Fibroblast of gingiva (primary cell): ENCODE measurements around the gene P4HTM.

Experiments
- DNase-seq: peaks from one replicate; pipeline ENCODE4 v3.0.0-alpha.2; 2011; ENCODE audit warnings: low read depth

P4HTM gene, protein sequence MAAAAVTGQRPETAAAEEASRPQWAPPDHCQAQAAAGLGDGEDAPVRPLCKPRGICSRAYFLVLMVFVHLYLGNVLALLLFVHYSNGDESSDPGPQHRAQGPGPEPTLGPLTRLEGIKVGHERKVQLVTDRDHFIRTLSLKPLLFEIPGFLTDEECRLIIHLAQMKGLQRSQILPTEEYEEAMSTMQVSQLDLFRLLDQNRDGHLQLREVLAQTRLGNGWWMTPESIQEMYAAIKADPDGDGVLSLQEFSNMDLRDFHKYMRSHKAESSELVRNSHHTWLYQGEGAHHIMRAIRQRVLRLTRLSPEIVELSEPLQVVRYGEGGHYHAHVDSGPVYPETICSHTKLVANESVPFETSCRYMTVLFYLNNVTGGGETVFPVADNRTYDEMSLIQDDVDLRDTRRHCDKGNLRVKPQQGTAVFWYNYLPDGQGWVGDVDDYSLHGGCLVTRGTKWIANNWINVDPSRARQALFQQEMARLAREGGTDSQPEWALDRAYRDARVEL

DNA sequence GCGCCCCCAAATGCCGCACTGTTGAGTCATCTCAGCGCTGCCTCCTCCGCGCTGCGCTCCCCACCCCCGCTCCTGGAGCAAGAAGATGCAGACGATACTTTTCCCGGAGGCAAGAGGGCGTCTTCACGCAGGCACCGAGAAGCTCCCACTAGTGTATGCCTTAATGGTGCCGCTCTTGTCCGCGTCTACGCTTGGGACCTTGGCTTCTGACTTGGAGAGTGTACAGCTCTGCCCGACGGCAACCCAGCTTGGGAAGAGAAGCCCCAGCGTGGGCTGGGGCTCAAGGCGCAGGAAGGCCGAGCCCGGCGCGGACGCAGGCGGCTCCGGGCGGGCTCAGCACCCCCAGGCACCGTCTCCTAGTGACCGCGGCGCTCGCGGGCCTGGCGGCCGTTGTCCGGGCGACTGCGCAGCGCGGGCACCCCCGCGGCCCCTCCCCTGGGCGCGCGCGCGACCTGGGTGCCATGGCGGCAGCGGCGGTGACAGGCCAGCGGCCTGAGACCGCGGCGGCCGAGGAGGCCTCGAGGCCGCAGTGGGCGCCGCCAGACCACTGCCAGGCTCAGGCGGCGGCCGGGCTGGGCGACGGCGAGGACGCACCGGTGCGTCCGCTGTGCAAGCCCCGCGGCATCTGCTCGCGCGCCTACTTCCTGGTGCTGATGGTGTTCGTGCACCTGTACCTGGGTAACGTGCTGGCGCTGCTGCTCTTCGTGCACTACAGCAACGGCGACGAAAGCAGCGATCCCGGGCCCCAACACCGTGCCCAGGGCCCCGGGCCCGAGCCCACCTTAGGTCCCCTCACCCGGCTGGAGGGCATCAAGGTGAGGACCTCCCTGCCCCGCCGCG, at the start of gene P4HTM:
Gene P4HTM (plus strand): TSS at position 446 of the 840 bp plus-strand sequence. CDS start 16 bp downstream, at position 462.
- peak; percentile 91 for DNase-seq

DNA sequence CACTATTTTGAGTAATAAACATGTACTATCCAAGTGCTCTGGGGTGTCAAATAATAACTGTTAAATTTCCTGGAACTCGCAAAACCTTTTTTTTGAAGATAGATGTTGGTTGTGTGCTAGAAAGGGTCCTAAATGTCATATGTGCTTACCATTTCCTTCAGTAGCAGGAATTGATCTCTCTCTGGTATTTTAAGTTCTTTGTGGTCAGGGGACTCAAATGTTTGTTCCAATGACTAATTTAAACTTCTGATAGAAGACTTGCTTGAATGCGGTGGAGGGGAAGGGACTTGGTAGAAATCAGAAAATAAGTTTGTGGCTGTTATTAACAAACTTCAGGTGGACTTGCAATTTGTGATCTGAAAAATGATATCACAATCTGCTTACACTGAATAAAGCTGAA, 44.6 kb upstream of the P4HTM start:
- no peak for DNase-seq

DNA sequence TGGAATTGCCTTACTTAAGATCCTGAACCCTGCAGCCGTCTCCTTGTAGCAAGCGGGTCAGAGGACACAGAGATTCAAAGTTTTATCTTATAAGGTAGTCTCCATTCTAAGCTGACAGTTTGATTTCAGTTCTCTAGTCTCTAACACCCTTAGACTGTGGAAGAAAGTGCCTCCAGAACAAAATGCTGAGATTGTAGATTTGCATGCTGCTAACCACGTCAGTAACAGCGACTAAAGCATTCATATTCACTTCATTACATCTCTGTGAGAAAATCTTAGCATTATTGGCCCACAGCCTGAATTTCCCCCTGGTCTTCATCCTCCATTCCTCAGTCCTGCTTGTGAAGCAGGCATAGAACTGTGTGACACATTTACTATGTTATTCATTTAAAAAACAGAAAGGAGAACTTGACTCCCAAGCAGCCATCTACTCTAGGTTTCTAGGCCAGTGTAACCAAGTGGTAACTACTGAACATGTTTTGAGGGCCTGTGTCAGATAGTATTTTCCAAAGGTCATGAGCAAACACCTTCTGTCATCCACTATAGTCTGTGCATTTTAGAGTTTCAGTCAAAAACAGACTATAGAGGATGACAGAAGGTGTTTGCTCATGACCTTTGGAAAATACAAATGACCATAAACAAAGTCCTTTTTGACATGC, 44.0 kb upstream of the P4HTM start:
- no peak for DNase-seq

DNA sequence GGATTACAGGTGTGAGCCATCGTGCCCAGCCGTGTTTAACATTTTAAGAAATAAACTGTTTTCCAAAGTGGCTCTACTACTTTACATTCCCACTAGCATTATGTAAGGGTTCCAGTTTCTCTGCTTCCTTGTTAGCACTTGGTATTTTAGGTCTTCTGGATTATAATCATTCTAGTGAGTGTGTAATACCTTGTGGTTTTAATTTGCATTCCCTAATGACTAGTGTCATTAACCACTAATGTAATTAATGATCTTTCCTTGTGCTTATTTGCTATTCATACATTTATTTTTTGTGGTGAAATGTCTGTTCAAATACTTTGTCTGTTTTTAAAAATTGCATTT, 40.7 kb upstream of the P4HTM start:
- no peak for DNase-seq

DNA sequence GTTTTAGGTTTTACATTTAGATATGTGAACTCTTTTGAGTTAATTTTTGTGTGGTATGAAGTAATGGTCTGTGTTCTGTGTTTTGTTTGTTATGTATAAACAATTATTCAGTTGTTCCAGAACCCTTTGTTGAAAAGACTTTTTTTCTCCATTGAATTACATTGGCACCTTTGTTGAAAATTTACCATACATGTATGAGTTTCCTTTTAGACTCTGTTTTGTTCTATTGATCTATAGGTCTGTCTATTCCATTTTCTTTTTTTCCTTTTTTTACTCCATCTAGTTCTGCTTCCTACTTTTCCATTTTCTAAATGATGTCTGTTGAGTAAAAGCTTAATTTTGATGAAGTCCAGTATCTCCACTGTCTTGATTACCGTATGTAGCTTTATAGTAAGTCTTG, 40.0 kb upstream of the P4HTM start:
- no peak for DNase-seq

DNA sequence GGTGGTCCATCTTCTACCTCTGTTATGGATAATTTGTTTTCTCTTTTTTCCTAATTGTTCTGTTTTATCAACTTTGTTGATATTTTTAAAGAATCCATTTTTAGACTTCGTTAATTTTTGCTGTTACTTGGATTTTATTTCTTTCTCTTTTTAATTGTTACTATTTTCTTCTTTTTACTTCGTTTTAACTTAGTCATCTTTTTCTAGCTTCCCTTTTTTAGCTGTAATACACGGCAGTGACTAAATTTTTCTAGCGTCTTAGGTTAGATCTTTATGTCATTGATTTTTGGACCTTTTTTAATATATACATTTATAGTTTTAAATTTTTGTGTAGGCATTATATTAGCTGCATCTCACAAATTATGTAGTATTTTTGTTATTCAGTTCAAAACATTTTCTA, 38.3 kb upstream of the P4HTM start:
- no peak for DNase-seq

DNA sequence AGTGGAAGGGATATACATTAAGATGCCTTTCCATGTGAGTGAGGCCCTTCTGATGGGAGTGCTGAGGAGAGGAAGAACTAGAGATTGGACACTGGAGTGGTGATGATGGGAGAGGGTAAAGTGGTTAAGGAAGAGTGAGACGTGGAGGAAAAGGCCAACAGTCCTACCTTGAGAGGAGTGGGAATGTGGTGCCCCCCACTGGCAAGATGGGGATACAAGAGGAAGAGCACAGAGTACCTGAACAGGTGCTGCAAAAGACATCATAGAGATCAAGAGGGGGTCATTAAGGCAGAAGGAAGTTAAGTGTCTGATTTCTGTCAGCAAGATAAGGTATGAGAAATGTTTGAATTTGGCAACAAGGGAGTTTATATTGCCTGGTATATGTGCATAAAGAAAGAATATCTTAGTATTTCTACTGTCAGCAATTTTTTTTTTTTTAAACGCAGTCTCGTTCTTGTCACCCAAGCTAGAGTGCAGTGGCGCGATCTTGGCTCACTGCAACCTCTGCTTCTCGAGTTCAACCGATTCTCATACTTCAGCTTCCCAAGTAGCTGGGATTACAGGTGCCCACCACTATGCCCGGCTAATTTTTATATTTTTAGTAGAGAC, 37.4 kb upstream of the P4HTM start:
- DNase-seq, result no peak

DNA sequence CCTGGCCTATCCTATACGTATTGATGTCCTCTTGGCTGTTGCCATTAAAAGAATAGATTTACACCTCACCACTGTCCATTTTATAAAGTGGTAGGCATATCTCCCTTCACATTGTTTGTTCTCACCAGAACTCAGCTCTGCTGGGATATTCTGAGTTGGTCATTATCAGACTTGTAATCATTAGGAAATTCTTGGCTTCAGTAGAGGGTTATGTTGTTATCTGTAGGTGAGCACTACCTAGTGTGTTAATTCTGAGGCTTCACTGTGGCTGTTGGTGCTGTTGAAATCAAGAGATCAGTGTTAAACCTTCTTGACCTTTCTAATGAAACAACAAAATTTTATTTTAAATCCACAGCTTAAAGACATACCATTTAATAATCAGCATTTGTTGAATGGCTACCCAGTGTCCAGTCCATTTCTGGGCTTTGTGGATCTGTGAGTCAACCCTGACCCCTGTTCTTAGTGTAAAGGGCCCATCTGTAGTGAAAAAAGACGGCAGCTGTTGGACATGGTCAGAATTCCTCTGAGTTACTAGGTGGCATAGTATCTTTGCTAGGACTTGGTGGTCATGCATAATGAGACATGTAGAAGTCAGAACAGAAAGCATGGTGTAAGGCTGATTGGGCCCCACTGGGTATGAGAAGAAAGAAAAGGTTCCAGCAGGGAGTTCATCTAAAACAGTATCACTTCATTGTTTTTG, 32.9 kb upstream of the P4HTM start:
- DNase-seq, result no peak

DNA sequence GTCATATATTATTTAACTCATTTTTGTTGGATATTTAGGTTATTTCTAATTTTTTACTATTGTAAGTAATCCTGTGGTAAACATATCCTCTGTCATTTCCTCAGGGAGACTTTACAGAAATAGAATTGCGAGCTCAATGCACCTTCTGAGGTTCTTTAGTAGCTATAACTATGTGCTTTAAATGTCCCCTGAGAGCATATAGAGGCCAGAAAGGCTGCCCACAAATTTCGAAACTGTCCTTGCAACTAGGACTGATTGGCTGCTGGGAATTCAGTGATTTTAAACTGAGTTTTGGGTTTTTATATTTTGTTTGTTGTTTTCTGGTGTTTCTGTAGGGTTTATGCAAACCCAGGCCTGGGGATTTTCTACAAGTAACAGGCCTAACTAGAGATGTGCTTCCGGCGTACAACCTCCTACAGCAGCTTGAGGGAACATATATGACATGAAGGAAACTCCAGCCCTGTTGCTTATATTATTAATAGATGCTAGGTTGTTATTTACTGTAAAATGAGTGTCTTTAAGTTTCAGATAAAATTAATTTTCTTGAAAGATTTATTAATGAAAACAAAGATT, 29.1 kb upstream of the P4HTM start:
- peak; percentile 65 for DNase-seq

DNA sequence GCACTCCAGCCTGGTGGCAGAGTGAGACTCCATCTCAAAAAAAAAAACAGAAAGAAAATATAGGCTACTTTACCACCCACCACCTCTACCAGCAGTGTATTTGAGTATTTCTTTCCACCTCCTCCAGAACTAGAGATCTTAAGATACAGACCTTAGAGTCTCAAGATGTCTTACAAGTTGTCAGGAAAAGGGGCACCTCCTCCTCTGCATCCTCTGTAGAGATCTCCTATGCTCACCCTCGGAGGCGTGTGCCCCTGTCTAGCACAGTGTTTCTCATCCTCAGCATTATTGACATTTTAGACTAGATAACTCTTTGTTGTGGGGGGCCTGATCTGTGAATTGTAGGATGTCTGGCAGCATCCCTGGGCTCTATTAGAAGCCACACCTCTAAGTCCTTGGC, 27.7 kb upstream of the P4HTM start:
- no peak for DNase-seq

DNA sequence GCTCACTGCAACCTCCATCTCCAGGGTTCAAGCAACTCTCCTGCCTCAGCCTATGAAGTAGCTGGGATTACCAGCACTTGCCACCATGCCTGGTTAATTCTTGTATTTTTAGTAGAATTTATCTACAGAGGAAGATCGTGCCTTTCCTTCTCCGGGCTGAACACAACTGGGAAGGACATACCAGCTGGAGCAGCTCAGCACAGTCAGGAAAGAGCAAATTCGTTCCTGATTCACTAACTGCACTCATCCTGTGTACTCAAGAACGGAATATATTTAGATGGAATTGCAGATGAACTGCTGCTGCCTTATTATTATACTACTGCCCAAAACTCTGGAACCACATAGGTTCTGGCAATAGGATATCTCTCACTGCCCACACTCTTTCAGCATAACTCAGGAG, 27.1 kb upstream of the P4HTM start:
- no peak for DNase-seq

DNA sequence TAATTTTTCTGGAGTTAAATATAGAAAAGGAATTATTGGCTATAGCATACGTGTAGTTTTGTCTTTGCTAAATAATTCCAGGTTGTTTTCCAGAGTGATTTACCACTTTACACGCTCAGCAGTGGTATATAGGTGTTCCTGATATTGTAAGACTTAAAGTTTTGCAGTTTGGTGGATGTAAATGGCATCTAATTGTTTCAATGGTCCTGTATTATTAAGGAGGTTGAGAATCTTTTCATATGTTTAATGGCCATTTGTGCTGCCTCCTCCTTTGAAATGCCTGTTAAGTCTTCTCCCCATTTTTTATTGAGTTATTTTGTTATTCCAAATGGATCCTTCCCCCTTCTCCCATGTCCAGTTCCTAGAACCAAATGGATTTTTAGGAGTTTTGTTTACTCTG, 26.4 kb upstream of the P4HTM start:
- no peak for DNase-seq

DNA sequence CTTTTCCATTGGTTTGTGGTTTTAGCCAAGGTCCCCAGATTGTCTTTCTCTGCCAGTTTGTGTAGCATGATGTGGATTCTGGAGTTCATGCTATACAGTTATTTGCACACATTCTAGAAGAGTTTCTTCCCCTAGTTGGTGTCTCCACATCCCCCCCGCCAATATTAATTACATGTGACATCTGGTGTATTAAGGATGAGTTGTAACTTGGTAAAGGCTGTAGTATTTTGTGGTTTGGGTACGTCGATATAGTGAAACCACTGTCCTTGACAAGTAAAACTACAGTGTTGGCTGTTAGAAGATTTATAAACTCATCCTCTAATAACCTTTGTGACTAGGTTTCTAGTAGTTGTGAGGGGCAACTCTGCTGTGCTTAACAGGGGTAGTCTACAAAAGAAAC, 23.7 kb upstream of the P4HTM start:
- DNase-seq, result peak; percentile 38

DNA sequence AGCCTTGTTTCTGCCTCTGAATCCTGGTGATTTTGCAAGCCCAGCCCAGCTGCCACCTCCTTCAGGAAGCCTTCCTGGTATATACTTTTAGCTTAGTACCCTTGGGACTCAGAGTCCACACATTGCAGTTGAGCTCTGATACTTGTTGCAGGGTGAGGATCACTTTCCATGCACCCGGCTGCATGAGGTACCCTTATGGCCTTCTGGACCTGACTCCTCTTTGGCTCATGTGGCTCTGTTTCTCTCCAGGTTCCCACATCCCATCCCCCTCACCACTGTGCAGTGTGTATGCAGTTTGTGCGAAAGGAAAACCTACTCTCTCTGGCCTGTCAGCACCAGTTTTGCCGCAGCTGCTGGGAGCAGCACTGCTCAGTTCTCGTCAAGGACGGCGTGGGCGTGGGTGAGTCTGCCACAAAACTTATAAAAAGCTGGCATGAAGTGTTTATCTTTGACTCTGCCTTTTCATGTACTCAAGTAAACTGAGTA, 23.1 kb upstream of the P4HTM start:
- DNase-seq, result no peak

DNA sequence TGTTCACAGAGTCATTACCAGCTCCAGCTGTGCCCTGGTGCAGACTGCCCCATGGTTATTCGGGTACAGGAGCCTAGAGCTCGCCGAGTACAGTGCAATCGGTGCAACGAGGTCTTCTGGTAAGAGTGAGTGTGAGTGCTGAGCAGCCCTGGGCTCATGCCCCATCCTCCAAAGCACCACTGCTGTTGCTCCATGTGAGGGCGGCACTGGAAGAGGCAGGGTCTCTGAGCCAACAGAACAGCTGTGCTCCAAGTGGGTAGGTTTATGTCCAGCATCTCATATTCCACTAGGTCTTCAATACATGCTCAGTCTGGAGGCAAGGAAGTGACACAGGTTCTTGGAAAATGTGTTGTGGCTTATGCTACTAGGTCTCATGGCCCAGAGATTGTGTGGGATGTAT, 19.5 kb upstream of the P4HTM start:
- no peak for DNase-seq

DNA sequence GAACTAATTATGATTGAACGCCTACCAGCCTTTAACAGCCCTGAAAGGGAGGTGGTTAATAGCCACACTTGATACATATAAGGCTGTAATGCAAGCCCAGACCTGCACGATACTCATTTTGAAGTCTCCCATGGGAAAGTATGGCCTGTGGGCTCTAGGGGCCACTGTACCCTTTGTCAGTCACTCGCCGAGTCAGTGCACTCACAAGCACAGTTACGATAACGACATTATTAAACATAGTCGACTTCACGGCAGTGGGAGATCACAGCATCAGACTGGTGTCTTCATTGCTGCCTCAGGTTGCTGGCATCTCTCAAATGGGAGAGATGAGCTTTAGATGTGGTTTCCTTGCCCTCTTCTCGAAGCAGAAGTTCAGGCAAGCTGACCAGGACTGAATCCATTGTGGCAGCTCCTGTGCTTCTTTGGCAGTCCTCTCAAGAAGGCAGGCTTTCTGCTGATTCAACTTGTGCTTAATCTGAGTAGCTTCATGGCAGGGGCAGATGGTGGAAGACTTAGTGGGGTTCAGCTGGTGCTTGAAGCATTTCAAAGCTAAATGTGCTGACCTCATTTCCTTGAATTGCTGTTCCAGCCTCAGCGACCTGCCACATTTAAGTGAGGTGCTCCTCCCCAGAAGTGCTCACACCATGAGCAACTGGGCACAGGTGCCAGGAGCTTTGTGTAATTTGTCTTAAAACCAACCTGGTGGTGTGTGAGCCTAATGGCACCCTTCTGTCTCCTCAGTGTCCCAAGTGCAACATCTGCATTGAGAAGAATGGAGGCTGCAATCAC, 15.8 kb upstream of the P4HTM start:
- DNase-seq, result no peak

DNA sequence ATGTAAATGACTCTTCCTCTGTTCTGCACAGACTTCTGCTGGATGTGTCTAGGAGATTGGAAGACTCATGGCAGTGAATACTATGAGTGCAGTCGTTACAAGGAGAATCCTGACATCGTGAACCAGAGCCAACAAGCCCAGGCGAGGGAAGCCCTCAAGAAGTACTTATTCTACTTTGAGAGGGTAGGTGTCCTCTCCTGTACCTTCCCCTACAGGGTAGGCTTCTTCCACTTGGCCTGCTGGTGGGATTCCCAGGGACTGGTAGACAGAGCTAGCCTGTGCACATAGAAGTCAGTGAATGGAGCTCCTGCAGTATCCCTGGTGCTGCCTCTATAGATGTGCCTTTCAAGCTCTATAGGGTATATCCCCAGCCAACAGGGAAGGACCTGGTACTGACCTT, 10.6 kb upstream of the P4HTM start:
- DNase-seq, result no peak

DNA sequence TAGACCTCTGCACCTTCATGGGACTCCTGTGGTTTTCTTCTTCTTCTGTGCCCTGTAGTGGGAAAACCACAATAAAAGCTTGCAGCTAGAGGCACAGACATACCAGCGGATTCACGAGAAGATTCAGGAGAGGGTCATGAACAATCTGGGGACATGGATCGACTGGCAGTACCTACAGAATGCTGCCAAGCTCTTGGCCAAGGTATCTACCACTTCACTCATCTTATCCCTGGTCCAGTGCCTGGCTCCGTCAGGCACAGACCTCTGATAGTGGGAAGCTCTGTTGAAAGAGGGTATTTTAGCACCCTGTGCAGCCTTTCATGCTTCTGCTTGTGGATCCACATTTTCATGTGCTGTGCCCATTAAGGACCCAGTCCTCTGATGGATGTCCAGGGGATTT, 9.7 kb upstream of the P4HTM start:
- DNase-seq, result no peak

DNA sequence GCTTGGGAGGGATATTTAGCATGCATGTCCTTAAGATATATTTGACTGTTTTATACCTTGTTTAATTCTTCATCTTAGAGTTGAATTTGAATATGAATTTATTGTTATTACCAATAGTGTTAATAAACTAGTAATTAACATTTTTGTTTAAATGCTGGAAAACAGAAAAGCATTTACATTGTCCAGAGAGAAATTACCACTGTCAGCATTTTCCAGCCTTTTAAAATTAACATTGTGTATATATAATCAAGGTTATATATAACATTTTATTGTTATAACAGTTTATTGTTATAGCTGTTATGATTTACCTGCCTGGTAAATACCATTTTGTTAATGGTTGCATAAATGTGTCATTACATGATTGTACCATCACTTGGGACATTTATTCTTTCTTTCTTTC, 8.0 kb upstream of the P4HTM start:
- no peak for DNase-seq

DNA sequence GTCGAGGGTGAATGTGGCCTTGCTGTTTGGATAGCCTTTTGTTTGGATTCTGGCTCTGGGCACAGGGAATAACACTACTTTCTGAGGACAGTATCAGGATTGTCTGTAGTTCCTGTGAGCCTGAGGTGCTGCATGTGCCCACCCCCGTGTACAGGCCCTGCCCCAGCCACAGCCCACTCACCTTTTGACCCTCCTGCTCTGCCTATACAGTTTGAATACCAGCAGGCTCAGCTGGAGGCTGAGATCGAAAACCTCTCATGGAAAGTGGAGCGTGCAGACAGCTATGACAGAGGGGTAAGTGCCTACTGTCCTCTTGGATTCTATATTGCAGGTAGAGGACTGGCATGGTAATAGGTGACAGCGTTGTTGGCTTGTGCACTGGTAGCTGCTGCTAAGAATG, 7.4 kb upstream of the P4HTM start:
- DNase-seq, result no peak
